MCF 10A (cell line): ENCODE results near the gene XYLT1. TPM values are rescaled to one million over a fixed set of nuclear protein-coding genes. Genes with fewer than 3 reads are reported as not detected.

Experiments
- BruUV-seq: library from RNA; stranded (reverse); fragments of 400-500 nt; replicated peaks from 2 replicates; lab custom pipeline; 2021; lab: Mats Ljungman, UMichigan
- CTCF ChIA-PET: fragments of 300-600 bp; sonication (Branson Sonifier 250); formaldehyde crosslinking; extraction: SDS; loops from one replicate; lab custom pipeline; 2021; ENCODE audit warnings: antibody characterized with exemption, inconsistent platforms; lab: Yijun Ruan, JAX
- POLR2A ChIA-PET: fragments of 300-600, 350-650 bp; sonication (Branson Sonifier 250); formaldehyde crosslinking; extraction: SDS; loops from one replicate; lab custom pipeline; 2020; ENCODE audit warnings: antibody characterized with exemption, inconsistent platforms; lab: Yijun Ruan, JAX
- DNase-seq: peaks from one replicate; pipeline ENCODE4 v3.0.0-alpha.2; 2018; ENCODE audit not compliant: unreplicated experiment
- H3K27ac Mint-ChIP-seq: one replicate; pipeline ENCODE4 v1.8.0; 2022; ENCODE audit warnings: mild to moderate bottlenecking, low read depth, mixed read lengths; ENCODE audit not compliant: unreplicated experiment
- H3K27me3 Mint-ChIP-seq: one replicate; pipeline ENCODE4 v1.8.0; 2022; ENCODE audit warnings: mixed read lengths; ENCODE audit not compliant: insufficient read depth, unreplicated experiment
- H3K36me3 Mint-ChIP-seq: one replicate; pipeline ENCODE4 v1.8.0; 2022; ENCODE audit warnings: mild to moderate bottlenecking, moderate library complexity, mixed read lengths; ENCODE audit not compliant: insufficient read depth, unreplicated experiment
- H3K4me1 Mint-ChIP-seq: one replicate; pipeline ENCODE4 v1.8.0; 2022; ENCODE audit warnings: mixed read lengths; ENCODE audit not compliant: insufficient read depth, unreplicated experiment
- H3K4me3 Mint-ChIP-seq: one replicate; pipeline ENCODE4 v1.8.0; 2022; ENCODE audit warnings: mild to moderate bottlenecking, moderate library complexity, mixed read lengths; ENCODE audit not compliant: unreplicated experiment
- H3K9me3 Mint-ChIP-seq: one replicate; pipeline ENCODE4 v1.8.0; 2022; ENCODE audit warnings: mixed read lengths; ENCODE audit not compliant: unreplicated experiment
- CTCF ChIP-seq: fragments of 200-600 bp; IDR thresholded peaks from one replicate; pipeline ENCODE4 v1.8.0; 2022; ENCODE audit warnings: antibody characterized with exemption, mild to moderate bottlenecking; ENCODE audit not compliant: unreplicated experiment
- intact Hi-C: fragments of 100-400 bp; cut with micrococcal nuclease; formaldehyde crosslinking; loops from 2 replicates; pipeline ENCODE4 v1.14.1; 2022
- total RNA-seq: library from RNA; stranded (reverse); gene quantifications from 2 replicates; pipeline ENCODE4 v1.2.3, GENCODE V29; 2022

The XYLT1 gene
- total RNA-seq, 1 experiment from 2014 or later: not detected

GRCh38 chr16:17463335-17463734 lies 7.4 kb downstream of the XYLT1 start:
- DNase-seq: no peak
- no TSS peak for BruUV-seq
- Mint-ChIP-seq H3K36me3 (no peaks in the 10 kb centered on the region), H3K4me1 (no peaks in the 10 kb centered on the region), H3K27ac (no peak overlapping the region), H3K9me3 (peaks cover 19% of the 10 kb centered on the region), H3K4me3 (no peak overlapping the region), H3K27me3 (no peaks in the 10 kb centered on the region)
- CTCF ChIA-PET: no interaction called here
- POLR2A ChIA-PET: no interaction called here
- TF ChIP-seq CTCF: no peak
- intact Hi-C loops: no loop called here

GRCh38 chr16:17461951-17462729 lies 8.6 kb downstream of the XYLT1 start:
- Mint-ChIP-seq H3K27ac (no peak overlapping the region), H3K4me3 (no peak overlapping the region), H3K36me3 (no peaks in the 10 kb centered on the region), H3K27me3 (no peaks in the 10 kb centered on the region), H3K4me1 (no peaks in the 10 kb centered on the region), H3K9me3 (peaks cover 27% of the 10 kb centered on the region)
- no TSS peak for BruUV-seq
- DNase-seq: no peak
- POLR2A ChIA-PET: no interaction called here
- CTCF ChIA-PET: no interaction called here
- no peak for TF ChIP-seq CTCF
- intact Hi-C loops: no loop called here

GRCh38 chr16:17460890-17461289 lies 9.9 kb downstream of the XYLT1 start:
- TF ChIP-seq CTCF: no peak
- BruUV-seq: no TSS peak
- no peaks in the 10 kb centered on the region for H3K4me1 Mint-ChIP-seq
- H3K4me3 Mint-ChIP-seq: no peak overlapping the region
- DNase-seq: no peak
- H3K27me3 Mint-ChIP-seq: no peaks in the 10 kb centered on the region
- intact Hi-C loops: no loop called here
- ChIA-PET CTCF (interaction anchor here (0.6 kb wide), 1 partner anchor 29 kb away, joined by 3 read pairs; no protein-coding TSS in a partner anchor), POLR2A (no interaction called here)
- no peaks in the 10 kb centered on the region for H3K36me3 Mint-ChIP-seq
- H3K9me3 Mint-ChIP-seq: peaks cover 28% of the 10 kb centered on the region
- no peak overlapping the region for H3K27ac Mint-ChIP-seq

GRCh38 chr16:17459903-17460521 lies 10.7 kb downstream of the XYLT1 start:
- Mint-ChIP-seq H3K27me3 (no peaks in the 10 kb centered on the region), H3K4me1 (no peaks in the 10 kb centered on the region), H3K4me3 (no peak overlapping the region), H3K36me3 (no peaks in the 10 kb centered on the region), H3K27ac (no peak overlapping the region), H3K9me3 (peaks cover 28% of the 10 kb centered on the region)
- no peak for DNase-seq
- BruUV-seq: no TSS peak
- intact Hi-C loops: no loop called here
- TF ChIP-seq CTCF: no peak
- ChIA-PET POLR2A (no interaction called here), CTCF (interaction anchor here (0.6 kb wide), 1 partner anchor 30 kb away, joined by 3 read pairs; no protein-coding TSS in a partner anchor)
